Skeletal muscle cell (primary cell): Measurements from ENCODE around the gene MYLIP.

ENCODE experiments used
- DNase-seq: peaks from one replicate; pipeline ENCODE4 v3.0.0-alpha.2; 2010; ENCODE audit warnings: low read depth
- H3K4me3 ChIP-seq: 2 replicates; pipeline ENCODE4 v1.5.1; 2011; ENCODE audit warnings: low read depth, mild to moderate bottlenecking, control low read depth, low read length, moderate library complexity

The MYLIP gene

GRCh38 chr6:16105854-16106253 is 23.0 kb upstream of the MYLIP start:
- DNase-seq, result peak; percentile 21
- H3K4me3 ChIP-seq, result no peak overlapping the region

- no peak overlapping the region for H3K4me3 ChIP-seq
- DNase-seq, result no peak
Measured at GRCh38 chr6:16106991-16107787, 21.7 kb upstream of the MYLIP start.

GRCh38 chr6:16108419-16108818 is 20.5 kb upstream of the MYLIP start:
- no peak for DNase-seq

GRCh38 chr6:16108921-16109658 is 19.8 kb upstream of the MYLIP start:
- H3K4me3 ChIP-seq, result no peak overlapping the region
- DNase-seq, result no peak

More at GRCh38 chr6:16108419-16108818, 20.5 kb upstream of the MYLIP start:
- H3K4me3 ChIP-seq, result no peak overlapping the region

- DNase-seq, result no peak
- H3K4me3 ChIP-seq, result no peak overlapping the region
Measured at GRCh38 chr6:16109659-16110305, 19.1 kb upstream of the MYLIP start.

- no peak for DNase-seq
- no peak overlapping the region for H3K4me3 ChIP-seq
Measured at GRCh38 chr6:16118825-16119224, 10.1 kb upstream of the MYLIP start.

- H3K4me3 ChIP-seq, result no peak overlapping the region
- no peak for DNase-seq
Measured at GRCh38 chr6:16121339-16121738, 7.5 kb upstream of the MYLIP start.

- no peak overlapping the region for H3K4me3 ChIP-seq
- no peak for DNase-seq
Measured at GRCh38 chr6:16122197-16122596, 6.7 kb upstream of the MYLIP start.

GRCh38 chr6:16124198-16125180 is 4.4 kb upstream of the MYLIP start:
- DNase-seq, result no peak
- no peak overlapping the region for H3K4me3 ChIP-seq

GRCh38 chr6:16126056-16126455 is 2.8 kb upstream of the MYLIP start:
- H3K4me3 ChIP-seq, result no peak overlapping the region
- no peak for DNase-seq

GRCh38 chr6:16126861-16127260 is 2.0 kb upstream of the MYLIP start:
- no peak for DNase-seq
- no peak overlapping the region for H3K4me3 ChIP-seq

GRCh38 chr6:16127471-16127870 is 1.4 kb upstream of the MYLIP start:
- H3K4me3 ChIP-seq, result no peak overlapping the region
- DNase-seq, result no peak

- H3K4me3 ChIP-seq, result peak overlapping the region; percentile 86
- no peak for DNase-seq
Measured at GRCh38 chr6:16129623-16130401, 926 bp downstream of the MYLIP start.

- no peak for DNase-seq
- peak overlapping the region; percentile 86 for H3K4me3 ChIP-seq
Measured at GRCh38 chr6:16130437-16130891, 1.6 kb downstream of the MYLIP start.

GRCh38 chr6:16130932-16131387 is 2.1 kb downstream of the MYLIP start:
- H3K4me3 ChIP-seq, result peak overlapping the region; percentile 86
- DNase-seq, result peak; percentile 56

- DNase-seq, result no peak
- H3K4me3 ChIP-seq, result no peak overlapping the region
Measured at GRCh38 chr6:16132909-16133308, 4.0 kb downstream of the MYLIP start.

GRCh38 chr6:16134430-16134829 is 5.5 kb downstream of the MYLIP start:
- no peak for DNase-seq

GRCh38 chr6:16135066-16135465 is 6.2 kb downstream of the MYLIP start:
- DNase-seq, result no peak
- no peak overlapping the region for H3K4me3 ChIP-seq

More at GRCh38 chr6:16134430-16134829, 5.5 kb downstream of the MYLIP start:
- H3K4me3 ChIP-seq, result no peak overlapping the region
